ENCODE data around the gene PPP3CA.
"Not testable (repeated sequence)": the region's sequence is repeated elsewhere in the genome, so short reads cannot be mapped to it uniquely, and the experiment has no call there.

The PPP3CA gene

GRCh38 chr4:101131058-101131457 lies 216.3 kb downstream of the PPP3CA start:
- DNase-seq, result not testable (repeated sequence)

- not testable (repeated sequence) for DNase-seq
Measured at GRCh38 chr4:101128898-101129297, 218.4 kb downstream of the PPP3CA start.

- no peak for DNase-seq
Measured at GRCh38 chr4:101128473-101128872, 218.9 kb downstream of the PPP3CA start.

DNA sequence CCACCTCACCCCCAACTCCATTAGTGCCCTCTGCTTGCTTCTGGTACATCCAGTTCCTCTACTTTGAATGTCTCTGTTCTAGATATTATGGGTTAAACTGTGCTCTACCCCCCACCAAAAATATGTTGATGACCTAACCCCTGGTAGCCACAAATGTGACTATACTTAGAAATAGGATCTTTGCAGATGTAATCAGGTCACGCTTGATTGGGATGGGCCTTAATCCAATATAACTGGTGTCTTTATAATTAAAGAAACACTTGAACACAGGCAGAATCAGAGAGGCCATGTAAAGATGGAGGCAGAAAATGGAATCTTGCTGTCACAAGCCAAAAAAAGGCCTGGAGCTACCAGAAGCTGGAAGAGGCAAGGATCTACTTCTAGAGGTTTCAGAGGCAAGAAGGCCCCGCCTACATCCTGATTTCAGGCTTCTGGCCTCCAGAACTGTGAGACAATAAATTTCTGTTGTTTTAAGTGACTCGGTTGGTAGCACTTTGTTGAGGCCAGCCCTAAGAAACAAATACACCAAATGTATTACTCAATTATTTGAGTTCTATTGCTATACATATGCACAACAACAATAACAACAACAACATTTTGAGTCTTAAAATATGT lies 220.0 kb downstream of the PPP3CA start:
- no peak for DNase-seq

DNA sequence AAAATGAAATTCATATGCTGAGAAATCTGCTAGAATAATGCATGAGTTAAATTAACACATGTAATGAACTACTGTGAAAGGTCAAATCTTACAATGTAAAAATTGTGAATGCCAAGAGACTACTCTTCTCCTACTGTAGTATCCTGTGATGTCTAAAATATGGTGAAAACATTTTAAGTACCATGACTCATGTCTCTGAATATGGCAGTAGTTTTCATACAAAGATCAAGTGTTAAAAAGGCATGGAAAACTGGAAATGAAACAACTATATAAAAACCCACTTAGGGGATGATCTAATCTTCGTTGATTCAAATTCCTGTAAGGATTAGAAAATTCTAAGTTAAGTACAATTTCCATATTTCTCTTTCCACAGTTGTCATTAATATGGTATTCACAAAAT lies 221.3 kb downstream of the PPP3CA start:
- DNase-seq, result no peak

- DNase-seq, result no peak
Measured at GRCh38 chr4:101125045-101125942, 222.0 kb downstream of the PPP3CA start.

DNA sequence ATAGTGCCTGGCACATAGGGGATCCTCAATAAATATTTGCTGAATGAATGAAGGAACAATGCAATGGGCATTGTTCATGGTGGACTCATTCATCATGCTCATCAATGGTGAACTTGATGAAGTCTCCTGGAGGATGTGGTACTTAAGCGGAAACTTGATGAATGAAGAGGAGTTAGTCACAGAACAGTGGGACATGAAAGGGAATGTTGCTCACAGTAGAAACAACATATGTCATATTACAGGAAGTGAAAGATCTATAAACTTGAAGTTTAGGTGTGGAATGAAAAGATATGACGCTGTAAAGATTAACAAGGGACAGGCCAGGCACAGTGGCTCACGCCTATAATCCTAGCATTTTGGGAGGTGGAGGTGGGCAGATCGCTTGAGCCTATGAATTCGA lies 224.1 kb downstream of the PPP3CA start:
- DNase-seq, result no peak

- DNase-seq, result no peak
Measured at GRCh38 chr4:101122019-101122418, 225.3 kb downstream of the PPP3CA start.

DNA sequence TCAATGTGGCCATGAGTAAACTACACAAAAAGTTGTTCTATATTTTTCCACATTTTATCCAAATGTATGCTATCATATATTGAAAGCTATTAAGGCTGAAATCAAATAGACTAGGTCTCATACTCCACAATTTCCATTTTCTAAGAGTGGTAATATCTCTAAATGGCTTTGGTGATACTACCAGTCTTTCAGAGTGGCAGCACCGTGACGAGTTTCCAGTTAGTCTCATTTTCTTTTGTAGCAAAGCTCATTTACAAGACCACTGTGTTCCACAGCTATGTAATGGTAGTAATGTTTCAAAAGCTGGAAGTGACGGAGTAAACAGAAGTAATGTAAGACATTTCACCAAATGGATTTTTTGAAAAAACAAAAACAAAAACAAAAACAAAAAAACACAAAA lies 228.2 kb downstream of the PPP3CA start:
- no peak for DNase-seq

- no peak for DNase-seq
Measured at GRCh38 chr4:101118617-101119016, 228.7 kb downstream of the PPP3CA start.

GRCh38 chr4:101115887-101116286 lies 231.4 kb downstream of the PPP3CA start:
- DNase-seq, result no peak

DNA sequence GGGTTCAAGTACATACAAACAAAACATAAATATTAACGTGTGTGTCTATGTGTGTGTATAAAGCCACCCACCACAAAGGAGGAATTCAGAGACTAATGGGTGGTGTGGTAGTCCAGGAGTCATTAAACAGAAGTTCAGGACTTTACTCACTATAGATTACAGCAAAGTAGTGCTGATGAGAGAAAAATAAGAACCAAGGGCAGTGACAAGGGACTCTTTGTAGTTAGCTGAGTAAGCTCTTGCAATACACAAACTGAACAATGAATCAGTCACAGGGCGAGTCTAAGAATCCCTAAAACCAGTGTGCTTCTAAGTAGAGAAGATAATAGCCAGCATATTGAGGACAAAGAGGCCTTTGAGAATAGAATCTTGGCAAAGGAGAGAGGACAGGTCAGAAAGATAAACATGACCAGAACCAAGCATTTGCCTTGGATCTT lies 232.4 kb downstream of the PPP3CA start:
- DNase-seq, result no peak

- no peak for DNase-seq
Measured at GRCh38 chr4:101104312-101105052, 242.8 kb downstream of the PPP3CA start.

DNA sequence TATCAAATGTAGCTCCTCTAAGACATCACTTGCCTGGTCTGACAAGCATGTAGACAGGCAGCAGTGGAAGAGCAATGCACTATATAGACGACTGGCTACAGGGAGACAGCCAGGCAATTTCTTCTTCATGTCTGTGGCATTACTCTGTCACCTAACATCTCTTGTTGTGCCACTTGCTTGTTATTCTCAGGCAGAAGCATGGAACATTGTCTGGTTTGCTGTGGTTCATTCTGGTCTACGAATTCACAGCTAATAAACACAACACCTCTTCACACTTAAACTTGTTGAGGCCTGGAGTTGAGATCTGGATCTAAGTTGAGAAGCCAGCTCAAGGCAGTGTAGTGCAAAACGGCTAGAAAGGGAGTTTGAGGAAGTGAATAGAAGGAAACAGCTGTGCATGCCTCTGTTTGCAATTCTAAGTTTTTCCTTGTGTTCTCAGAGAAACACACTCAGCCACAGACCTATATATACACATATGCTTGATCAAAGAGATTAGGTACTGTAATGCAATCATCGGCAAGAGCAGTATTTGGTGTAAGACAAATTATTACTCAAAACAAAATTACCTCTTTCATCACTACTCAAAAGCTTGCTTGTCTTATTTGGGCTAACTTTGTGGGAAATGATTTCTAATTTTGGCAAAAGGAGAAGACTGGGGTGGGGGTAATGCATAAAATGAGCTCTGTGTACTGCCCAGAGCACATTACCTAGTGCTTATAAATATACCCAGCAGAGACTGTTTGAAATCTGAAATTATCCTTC lies 243.8 kb downstream of the PPP3CA start:
- peak; percentile 23 for DNase-seq

DNA sequence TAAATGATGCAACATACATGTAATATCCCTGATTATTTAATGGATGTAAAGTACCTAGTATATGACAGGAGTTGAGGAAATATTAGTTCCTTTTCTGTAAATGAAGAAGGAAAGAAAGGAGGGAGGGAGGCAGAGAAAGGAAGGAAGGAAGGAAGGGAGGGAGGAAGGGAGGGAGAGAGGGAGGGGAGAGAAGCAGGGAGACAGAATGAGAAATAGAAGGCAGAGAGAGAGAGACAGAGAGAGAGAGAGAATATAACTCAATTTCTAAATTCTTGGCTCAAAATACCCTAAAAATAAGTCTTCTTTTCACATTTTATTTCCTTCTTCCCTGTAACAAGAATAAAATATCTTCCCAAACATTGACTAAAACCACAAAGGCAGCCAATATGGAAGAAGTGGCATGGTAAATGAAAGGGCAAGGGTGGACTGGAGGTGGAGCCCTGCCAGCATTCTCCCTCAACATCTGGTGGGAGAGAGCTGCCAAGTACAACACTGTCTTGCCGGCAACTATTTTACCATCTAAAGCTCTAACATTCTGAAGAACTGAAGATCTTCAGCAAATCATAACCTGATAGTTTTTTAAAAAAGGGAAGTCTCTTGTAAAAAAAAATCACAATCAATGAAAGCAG lies 245.1 kb downstream of the PPP3CA start:
- DNase-seq, result no peak

DNA sequence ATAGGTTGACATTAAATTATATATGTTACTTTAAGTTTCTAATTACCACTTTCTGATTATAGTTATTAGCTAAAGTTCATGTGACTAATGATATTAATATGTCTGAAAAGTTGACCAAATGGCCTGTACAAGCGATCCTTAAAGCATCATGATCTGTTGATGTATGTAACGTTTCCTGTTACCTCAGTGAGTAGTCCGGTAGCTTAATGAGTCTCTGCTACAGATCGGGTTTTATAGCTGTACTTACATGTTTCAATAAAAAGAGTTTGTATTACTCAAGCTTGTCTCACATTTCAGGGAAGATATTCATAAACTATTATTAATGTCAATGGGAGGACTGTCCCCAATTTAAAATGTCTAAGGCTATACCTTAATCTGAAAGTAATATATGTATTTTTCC lies 246.3 kb downstream of the PPP3CA start:
- no peak for DNase-seq

DNA sequence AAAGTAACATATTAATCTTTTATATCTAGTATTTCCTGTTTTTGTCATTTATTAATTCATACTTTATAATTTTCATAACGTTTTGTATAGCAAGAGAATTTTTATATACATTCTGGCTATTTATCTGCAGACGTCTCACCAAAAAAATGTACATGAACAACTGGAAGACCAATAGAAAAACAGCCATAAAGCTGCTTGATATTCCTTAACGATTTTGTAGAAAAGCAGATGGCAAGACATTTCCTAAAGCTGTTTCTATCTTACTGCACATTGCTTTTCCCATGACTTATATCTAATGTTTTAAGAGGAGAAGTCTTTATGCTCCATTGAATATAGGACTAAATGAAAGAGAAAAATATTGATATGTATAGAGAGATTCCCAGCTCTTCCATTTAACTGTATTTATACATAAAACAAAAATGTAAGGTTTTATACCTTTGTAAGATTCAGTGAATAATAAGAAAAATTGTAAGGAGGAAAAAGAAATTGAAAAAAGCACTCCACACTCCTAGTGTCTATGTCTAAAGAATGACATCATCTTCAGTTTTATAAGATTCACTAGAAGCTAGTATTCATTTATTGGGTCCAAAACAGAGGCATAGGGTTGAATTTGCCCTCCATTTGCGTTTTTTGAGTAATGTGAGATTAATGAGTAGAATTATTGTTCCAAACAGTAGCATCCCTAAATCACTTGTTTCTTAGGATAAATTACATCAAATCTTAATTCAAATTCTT lies 248.5 kb downstream of the PPP3CA start:
- no peak for DNase-seq

DNA sequence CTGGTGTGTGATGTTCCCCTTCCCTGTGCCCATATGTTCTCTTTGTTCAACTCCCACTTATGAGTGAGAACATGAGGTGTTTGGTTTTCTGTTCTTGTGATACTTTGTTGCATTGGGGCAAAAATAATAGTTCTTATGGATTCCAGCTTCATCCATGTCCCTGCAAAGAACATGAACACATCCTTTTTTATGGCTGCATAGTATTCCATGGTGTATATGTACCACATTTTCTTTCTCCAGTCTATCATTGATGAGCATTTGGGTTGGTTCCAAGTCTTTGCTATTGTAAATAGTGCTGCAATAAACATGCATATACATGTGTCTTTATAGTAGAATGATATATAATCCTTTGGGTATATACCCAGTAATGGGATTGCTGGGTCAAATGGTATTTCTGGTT lies 254.7 kb downstream of the PPP3CA start:
- DNase-seq, result not testable (repeated sequence)

- DNase-seq, result no peak
Measured at GRCh38 chr4:101089168-101089567, 258.2 kb downstream of the PPP3CA start.

DNA sequence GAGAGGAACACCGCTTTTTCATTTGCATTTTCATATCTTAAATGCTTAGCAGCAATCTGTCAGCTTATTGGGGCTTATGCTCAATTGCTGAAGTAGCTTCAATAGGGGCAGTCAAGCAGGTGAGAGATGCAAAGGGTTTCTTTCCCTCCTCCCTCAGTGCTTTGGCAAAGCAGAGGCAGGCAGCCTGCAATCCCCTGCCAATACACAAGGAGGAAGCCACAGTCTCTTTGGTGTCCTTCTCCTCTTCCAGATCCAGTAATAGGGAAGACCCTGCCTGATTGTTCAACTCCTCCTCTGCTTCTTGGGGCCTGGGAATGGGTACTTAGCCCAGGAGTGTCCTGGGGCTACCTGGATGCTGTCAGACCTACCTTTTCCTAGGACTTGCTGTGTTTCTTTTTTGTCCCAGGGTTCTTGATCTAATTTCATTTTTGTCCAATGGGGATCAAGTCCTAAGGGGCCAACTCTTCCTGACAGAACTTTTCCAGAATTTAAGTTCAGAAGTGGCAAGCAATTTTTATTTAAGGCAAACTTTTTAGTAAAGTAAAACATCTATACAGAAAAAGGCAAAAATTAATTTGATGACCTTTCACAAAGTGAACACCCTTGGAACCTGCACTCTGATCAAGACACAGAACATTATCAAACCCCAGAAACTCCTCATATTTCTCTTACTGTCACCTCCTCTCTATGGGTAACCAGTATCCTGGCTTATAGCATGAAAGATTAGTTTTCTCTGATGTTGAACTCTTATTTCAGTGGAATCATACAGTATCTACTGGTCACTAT lies 260.3 kb downstream of the PPP3CA start:
- DNase-seq, result no peak

GRCh38 chr4:101083131-101083530 lies 264.2 kb downstream of the PPP3CA start:
- no peak for DNase-seq
